HG02943 (cell line): Measurements from ENCODE around the gene TRPC4AP.

ENCODE experiments used
- ATAC-seq: cut with Tn5 transposase; IDR thresholded peaks from one replicate; pipeline ENCODE4 v1.9.1; 2021; ENCODE audit warnings: mild to moderate bottlenecking, low read depth, moderate library complexity; ENCODE audit not compliant: unreplicated experiment

The TRPC4AP gene

GRCh38 chr20:34990661-34991214, 101.9 kb downstream of the TRPC4AP start:
- no peak for ATAC-seq

- no peak for ATAC-seq
Measured at GRCh38 chr20:34990231-34990630, 102.4 kb downstream of the TRPC4AP start.

- no peak for ATAC-seq
Measured at GRCh38 chr20:34989670-34990069, 102.9 kb downstream of the TRPC4AP start.

- ATAC-seq: no peak
Measured at GRCh38 chr20:34989118-34989517, 103.5 kb downstream of the TRPC4AP start.

- no peak for ATAC-seq
Measured at GRCh38 chr20:34988191-34988540, 104.4 kb downstream of the TRPC4AP start.

- no peak for ATAC-seq
Measured at GRCh38 chr20:34987288-34988190, 105.1 kb downstream of the TRPC4AP start.

- no peak for ATAC-seq
Measured at GRCh38 chr20:34986311-34987287, 106.0 kb downstream of the TRPC4AP start.

GRCh38 chr20:34985461-34986310, 106.9 kb downstream of the TRPC4AP start:
- ATAC-seq: no peak

GRCh38 chr20:34984756-34985261, 107.8 kb downstream of the TRPC4AP start:
- no peak for ATAC-seq

- no peak for ATAC-seq
Measured at GRCh38 chr20:34983995-34984735, 108.4 kb downstream of the TRPC4AP start.

GRCh38 chr20:34983089-34983820, 109.4 kb downstream of the TRPC4AP start:
- ATAC-seq: no peak

- no peak for ATAC-seq
Measured at GRCh38 chr20:34982270-34983088, 110.1 kb downstream of the TRPC4AP start.

GRCh38 chr20:34980543-34981233, 111.9 kb downstream of the TRPC4AP start:
- ATAC-seq: no peak

- ATAC-seq: no peak
Measured at GRCh38 chr20:34979366-34980153, 113.0 kb downstream of the TRPC4AP start.

- ATAC-seq: no peak
Measured at GRCh38 chr20:34978092-34978744, 114.4 kb downstream of the TRPC4AP start.
